Mesodermal cell (in vitro differentiated cells): ENCODE data around the gene FBLN7. TPM values are rescaled to one million over a fixed set of nuclear protein-coding genes. Genes with fewer than 3 reads are reported as not detected.
"Not testable (repeated sequence)": the region's sequence is repeated elsewhere in the genome, so short reads cannot be mapped to it uniquely, and the experiment has no call there.

Source experiments
- H3K27ac ChIP-seq: 2 replicates; pipeline ENCODE4 v1.7.0; 2013; ENCODE audit warnings: mild to moderate bottlenecking, low read depth, low read length, moderate library complexity; ENCODE audit not compliant: severe bottlenecking
- H3K36me3 ChIP-seq: 2 replicates; pipeline ENCODE4 v1.7.1; 2013; ENCODE audit warnings: mild to moderate bottlenecking, low read length, moderate library complexity; ENCODE audit not compliant: control insufficient read depth, insufficient read depth
- H3K4me1 ChIP-seq: one replicate; pipeline ENCODE4 v1.7.1; 2013; ENCODE audit warnings: mild to moderate bottlenecking, low read length; ENCODE audit not compliant: insufficient read depth, control insufficient read depth, poor library complexity, severe bottlenecking
- H3K4me3 ChIP-seq: 2 replicates; pipeline ENCODE4 v1.7.0; 2013; ENCODE audit warnings: low read length, control low read depth, mild to moderate bottlenecking; ENCODE audit not compliant: insufficient read depth, poor library complexity, severe bottlenecking; ENCODE audit errors: extremely low read depth
- H3K9me3 ChIP-seq: 2 replicates; pipeline ENCODE4 v1.7.1; 2013; ENCODE audit warnings: mild to moderate bottlenecking, low read length, moderate library complexity; ENCODE audit not compliant: control insufficient read depth
- WGBS, 2 experiments: methylation state at CpG; one replicate each; pipeline ENCODE4 v1.1.5; 2013; ENCODE audit warnings: missing lambda C conversion rate in 2 of 2; ENCODE audit not compliant: insufficient coverage in 2 of 2; 5-methylcytosine and 5-hydroxymethylcytosine counted together
- polyA plus RNA-seq, 2 experiments: library from polyadenylated mRNA; stranded (reverse); fragments of 50-300 nt; gene quantifications; one replicate each; pipeline ENCODE4 v1.2.3, GENCODE V29; 2013

FBLN7 gene, protein sequence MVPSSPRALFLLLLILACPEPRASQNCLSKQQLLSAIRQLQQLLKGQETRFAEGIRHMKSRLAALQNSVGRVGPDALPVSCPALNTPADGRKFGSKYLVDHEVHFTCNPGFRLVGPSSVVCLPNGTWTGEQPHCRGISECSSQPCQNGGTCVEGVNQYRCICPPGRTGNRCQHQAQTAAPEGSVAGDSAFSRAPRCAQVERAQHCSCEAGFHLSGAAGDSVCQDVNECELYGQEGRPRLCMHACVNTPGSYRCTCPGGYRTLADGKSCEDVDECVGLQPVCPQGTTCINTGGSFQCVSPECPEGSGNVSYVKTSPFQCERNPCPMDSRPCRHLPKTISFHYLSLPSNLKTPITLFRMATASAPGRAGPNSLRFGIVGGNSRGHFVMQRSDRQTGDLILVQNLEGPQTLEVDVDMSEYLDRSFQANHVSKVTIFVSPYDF
- 5.7 TPM for polyA plus RNA-seq (2013, experiment 1 of 2)
- 3.4 TPM for polyA plus RNA-seq (2013, experiment 2 of 2)

DNA sequence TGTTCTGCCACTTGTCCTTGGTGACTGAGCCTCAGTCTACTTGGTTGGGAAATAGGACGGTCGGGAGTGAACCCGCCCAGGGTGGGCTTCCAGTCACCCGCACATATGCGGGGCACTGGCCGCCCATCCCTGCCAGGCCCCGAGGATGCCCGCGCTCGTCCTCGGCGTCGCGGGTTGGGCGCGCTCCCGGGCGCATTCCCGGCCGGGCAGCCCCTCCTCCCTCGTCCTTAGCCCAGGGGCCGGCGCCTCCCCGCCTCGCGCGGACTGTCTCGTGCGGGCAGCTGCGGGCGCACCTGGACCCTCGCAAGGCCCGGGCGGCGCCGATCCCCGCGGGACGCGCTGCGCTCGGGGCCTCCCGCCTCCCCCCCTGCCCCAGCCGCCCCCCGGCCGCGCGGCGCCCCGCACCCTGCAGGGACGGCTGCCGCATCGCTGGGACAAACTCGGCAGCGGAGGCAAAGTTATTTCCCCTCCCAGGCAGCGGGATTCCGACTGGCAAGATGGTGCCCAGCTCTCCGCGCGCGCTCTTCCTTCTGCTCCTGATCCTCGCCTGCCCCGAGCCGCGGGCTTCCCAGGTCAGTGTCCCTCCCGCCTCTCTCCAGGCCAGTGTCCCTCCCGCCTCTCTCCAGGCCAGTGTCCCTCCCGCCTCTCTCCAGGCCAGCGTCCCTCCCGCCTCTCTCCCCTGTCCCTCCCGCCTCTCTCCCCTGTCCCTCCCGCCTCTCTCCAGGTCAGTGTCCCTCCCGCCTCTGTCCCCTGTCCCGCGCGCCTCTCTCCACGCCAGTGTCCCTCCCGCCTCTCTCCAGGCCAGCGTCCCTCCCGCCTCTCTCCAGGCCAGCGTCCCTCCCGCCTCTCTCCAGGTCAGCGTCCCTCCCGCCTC, at the start of gene FBLN7:
Gene FBLN7 (plus strand): TSS at position 227 of the 874 bp plus-strand sequence. CDS start 271 bp downstream, at position 498.
- H3K9me3 ChIP-seq, result no peaks in the 10 kb centered on the region
- no peak within 1 kb of the TSS for H3K27ac ChIP-seq
- H3K4me3 ChIP-seq, result peak within 1 kb of the TSS; percentile 43
- no peaks in the 10 kb centered on the region for H3K36me3 ChIP-seq
- 1 to 3% methylated on average over 21 to 50 of the region's 84 CpGs for WGBS, 2 experiments
- no peaks in the 10 kb centered on the region for H3K4me1 ChIP-seq

DNA sequence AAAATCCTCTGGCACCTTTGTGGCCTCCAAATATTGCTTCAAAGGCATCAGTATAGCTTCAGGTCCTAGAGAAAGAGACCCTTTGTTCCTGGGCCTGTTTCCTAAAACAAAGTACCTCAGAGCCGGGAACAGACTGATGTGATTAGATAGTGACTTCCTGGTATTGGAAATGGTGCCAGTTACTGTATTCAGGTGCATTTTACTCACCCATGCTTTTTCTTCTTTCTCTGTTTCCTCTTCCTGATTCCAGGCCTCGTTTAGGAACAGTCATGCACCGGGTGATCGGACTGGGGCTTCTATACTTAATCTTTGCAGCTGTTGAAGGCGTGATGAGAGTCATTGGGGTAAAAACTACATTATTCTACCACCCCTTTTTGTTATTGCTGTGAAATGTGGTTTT, 48.8 kb upstream of the FBLN7 start:
- no peak overlapping the region for H3K27ac ChIP-seq
- H3K36me3 ChIP-seq, result peaks cover 77% of the 10 kb centered on the region
- H3K4me1 ChIP-seq, result peaks cover 18% of the 10 kb centered on the region
- no peaks in the 10 kb centered on the region for H3K9me3 ChIP-seq
- H3K4me3 ChIP-seq, result no peak overlapping the region
- no CpG with 5 or more reads among the region's 5 CpGs for WGBS, 2 experiments

DNA sequence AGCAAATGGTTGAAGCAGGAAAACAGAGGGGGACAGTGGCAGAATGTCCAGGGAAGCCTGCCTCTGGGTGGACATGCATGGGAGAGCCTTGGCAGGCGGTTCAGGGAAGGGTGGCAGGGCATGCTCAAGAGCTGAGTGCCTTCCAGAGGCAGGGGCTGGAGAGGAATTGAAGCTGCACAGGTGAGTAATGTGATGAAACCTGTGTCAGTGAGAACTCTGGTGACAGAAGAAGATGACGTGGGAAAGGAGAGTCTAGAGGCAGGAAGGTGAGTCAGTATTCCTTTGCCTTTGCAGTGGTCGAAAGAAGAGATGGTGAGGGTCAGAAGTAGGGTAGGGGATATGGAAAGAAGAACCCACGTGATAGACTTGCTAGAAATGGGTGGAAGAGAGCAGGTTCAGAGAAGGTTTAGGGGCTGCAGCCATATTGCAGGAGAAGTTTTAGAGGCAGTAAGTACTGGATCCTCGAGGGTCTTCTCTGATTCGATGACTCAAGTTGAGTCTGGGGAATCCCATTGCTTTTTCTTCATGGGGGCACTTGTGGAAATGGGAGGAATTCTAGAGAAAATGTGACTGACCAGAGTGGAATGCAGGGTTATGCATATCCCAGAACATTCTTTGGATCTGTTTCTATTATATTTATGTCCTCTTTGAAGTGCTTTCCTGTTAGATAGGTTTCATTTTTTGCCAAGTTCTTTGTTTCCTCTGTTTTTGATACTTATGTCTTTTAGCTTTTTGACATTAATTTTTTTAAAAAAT, 45.7 kb upstream of the FBLN7 start:
- Histone ChIP-seq H3K27ac (peak overlapping the region; percentile 50), H3K9me3 (no peaks in the 10 kb centered on the region), H3K4me1 (peaks cover 28% of the 10 kb centered on the region), H3K36me3 (peaks cover 52% of the 10 kb centered on the region), H3K4me3 (no peak overlapping the region)
- WGBS, 2 experiments, result 86 to 90% methylated on average over 4 to 6 of the region's 6 CpGs

DNA sequence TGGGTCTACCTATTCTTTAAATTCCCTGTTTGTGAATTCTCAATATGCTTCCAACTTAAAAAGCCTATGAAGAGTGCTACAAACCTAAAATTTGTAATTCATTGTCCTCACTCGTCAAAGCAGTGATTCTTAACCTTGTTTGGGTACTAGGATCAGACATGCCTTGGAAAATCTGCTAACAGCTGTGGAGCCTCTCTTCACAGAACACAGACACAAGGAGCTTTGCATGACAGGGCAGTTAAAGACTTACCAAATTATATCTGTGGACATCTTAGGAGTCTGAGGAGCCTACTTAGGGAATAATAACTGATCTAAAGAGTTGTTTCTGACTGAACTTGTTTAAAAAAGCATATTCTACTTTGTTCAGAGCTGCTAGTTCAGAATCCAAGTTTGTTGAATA, 45.0 kb upstream of the FBLN7 start:
- Histone ChIP-seq H3K4me3 (no peak overlapping the region), H3K9me3 (no peaks in the 10 kb centered on the region), H3K4me1 (peaks cover 28% of the 10 kb centered on the region), H3K36me3 (peaks cover 53% of the 10 kb centered on the region), H3K27ac (peak overlapping the region; percentile 50)
- 73 to 100% methylated on average over 1 of the region's 1 CpG for WGBS, 2 experiments

DNA sequence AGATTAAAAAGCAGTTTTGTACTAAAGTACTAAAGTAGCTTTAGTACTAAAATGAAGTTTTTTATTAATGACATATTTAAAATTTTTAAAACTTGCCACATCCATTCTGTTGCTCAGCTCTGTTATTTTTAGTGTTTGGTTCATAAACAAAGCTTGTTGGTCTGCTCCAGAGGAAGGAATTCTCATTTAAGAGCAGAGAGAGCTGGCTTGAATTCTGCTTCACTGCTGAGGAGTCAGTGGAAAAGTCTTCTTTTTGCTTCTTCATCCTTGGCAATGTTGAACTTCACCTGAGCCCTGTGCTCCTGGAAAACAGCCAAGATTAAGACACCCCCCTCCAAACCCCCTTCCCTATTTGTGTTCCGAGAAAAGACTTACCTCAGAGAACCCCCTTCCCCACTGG, 42.5 kb upstream of the FBLN7 start:
- Histone ChIP-seq H3K9me3 (no peaks in the 10 kb centered on the region), H3K4me3 (no peak overlapping the region), H3K27ac (peak overlapping the region; percentile 71), H3K36me3 (peaks cover 48% of the 10 kb centered on the region), H3K4me1 (peaks cover 28% of the 10 kb centered on the region)
- WGBS, 2 experiments, result 100% methylated on average over 1 of the region's 1 CpG

DNA sequence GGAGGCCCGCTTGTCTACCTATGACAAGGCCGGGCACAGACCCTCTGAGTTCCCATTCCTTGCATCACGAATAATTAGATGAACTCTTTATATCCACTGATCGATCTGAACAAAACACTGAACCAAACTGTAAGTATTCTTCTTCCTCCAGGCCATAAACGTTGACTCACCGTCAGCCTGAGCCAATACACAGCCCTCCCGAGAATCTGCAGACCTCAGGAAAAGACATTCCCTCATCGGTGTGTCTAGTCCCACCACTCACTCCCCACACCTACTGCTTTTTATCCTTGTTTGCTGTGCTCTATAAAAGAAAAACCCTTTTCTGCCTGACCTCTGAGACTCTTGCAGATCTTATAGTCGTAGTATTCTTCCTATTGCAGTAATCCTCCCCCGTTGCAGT, 42.1 kb upstream of the FBLN7 start:
- Histone ChIP-seq H3K4me1 (peaks cover 28% of the 10 kb centered on the region), H3K9me3 (no peaks in the 10 kb centered on the region), H3K36me3 (peaks cover 44% of the 10 kb centered on the region), H3K4me3 (no peak overlapping the region), H3K27ac (peak overlapping the region; percentile 71)
- WGBS, 2 experiments, result 75 to 79% methylated on average over 9 of the region's 10 CpGs

DNA sequence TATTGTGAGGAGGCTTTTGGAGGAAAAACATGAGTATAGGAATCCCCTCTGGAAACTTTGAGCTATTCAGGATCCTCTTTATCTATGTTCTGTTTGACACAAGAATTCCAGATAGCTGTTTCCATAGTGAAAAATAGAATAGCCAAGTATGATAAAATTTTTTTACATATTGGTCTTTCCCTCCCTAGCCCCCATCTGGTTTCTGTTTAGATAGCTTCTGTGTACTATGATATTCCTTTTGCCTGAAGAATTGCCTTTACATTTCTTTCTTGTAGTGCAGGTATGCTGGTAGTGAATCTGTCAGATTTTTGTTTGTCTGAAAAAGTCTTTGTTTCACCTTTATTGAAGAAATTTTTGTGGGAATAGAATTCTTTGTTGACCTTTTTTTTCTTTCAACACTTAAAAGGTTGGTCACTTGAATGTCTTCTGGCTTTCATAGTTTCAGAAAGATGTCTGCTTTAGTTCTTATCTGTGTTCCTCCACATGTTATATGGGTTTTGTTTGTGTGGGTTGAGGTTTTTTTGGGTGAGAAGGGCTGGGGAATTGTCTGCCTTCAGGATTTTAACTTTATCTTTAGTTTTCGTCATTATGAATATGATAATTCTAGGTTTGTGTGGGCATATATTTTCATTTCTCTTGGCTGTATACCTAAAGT, 29.9 kb upstream of the FBLN7 start:
- Histone ChIP-seq H3K4me3 (no peak overlapping the region), H3K4me1 (no peaks in the 10 kb centered on the region), H3K9me3 (peaks cover 14% of the 10 kb centered on the region), H3K36me3 (peaks cover 80% of the 10 kb centered on the region), H3K27ac (no peak overlapping the region)
- 100% methylated on average over 1 of the region's 1 CpG; no CpG with 5 or more reads in 1 of the 2 experiments for WGBS, 2 experiments

DNA sequence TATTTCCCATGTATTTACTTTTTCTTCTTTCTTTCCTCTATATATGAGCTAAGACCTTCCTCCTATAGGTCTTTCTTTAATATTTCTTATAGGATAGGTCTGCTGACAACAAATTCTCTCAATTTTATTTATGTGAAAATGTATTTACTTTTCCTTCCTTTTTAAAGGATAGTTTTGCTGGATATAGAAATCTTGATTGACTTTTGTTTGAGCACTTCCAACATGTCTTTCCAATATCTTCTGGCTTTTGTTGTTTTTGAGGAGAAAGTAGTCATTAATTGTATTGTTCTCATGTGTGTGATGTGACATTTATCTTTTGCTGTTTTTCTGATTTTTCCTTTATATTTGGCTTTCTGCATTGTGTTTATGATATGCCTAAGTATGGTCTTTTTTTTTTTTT, 28.9 kb upstream of the FBLN7 start:
- H3K4me1 ChIP-seq, result no peaks in the 10 kb centered on the region

DNA sequence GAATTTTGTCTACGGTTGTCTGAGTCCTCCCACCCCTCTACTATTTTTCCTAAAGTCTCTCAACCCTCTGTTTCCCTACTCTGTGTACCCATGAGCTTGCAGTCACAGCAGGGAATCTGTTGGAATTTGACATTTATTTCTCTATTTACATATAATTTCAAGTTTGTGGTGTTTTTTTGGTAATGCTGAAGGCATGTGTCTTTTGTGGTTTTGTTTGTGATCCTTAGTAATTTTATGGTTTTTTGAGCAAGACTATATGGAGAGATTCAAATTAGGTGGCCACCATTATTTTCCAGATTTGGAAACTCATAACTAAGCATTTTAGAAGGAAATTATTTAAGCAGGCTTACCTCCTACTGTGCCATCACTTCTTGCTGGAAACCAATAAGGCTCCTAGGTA, 27.2 kb upstream of the FBLN7 start:
- Histone ChIP-seq H3K4me1 (no peaks in the 10 kb centered on the region), H3K36me3 (peaks cover 61% of the 10 kb centered on the region), H3K4me3 (no peak overlapping the region), H3K9me3 (peaks cover 14% of the 10 kb centered on the region), H3K27ac (no peak overlapping the region)
- no CpG with 5 or more reads among the region's 1 CpG for WGBS, 2 experiments

More for the DNA sequence above, 28.9 kb upstream of the FBLN7 start:
- Histone ChIP-seq H3K36me3 (peaks cover 74% of the 10 kb centered on the region), H3K9me3 (peaks cover 14% of the 10 kb centered on the region), H3K27ac (no peak overlapping the region), H3K4me3 (no peak overlapping the region)

DNA sequence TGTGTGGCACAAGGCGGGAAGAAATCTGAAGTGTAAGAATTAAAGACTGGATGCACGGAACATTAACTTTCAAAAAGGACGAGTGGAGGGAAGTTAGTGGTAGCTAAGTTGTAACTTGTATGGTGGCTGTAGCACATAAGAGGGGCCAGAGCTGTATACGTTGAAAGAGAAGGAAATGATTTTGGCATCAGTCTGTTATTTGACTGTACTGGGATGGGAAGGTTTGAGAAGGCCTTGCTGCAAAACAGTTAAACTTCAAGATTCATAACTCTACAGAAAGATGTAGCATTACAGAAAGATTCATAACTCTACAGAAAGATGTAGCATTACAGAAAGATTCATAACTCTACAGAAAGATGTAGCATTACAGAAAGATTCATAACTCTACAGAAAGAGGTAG, 24.8 kb upstream of the FBLN7 start:
- H3K4me1 ChIP-seq, H3K27ac ChIP-seq, H3K4me3 ChIP-seq: not testable (repeated sequence)
- Histone ChIP-seq H3K36me3 (peaks cover 63% of the 10 kb centered on the region), H3K9me3 (peaks cover 11% of the 10 kb centered on the region)
- WGBS, 2 experiments, result 95 to 100% methylated on average over 2 to 4 of the region's 4 CpGs
